Measurements from ENCODE around the gene GSG1L. TPM values are rescaled to one million over a fixed set of nuclear protein-coding genes. Genes with fewer than 3 reads are reported as not detected.

GSG1L gene
- total and polyA plus RNA-seq, 2 experiments from 2014 or later = not detected

- Histone ChIP-seq H3K4me2 (no peak overlapping the region), H3K79me2 (no peaks in the 10 kb centered on the region), H3K9me2 (replicated peaks; ENCODE audit: insufficient read depth) (no peaks in the 10 kb centered on the region), H3K4me1 (ENCODE audit: insufficient read depth) (no peaks in the 10 kb centered on the region), H3K36me3 (replicated peaks; ENCODE audit: insufficient read depth, low read depth) (no peaks in the 10 kb centered on the region), H3K4me3 (no peak overlapping the region), H4K20me1 (ENCODE audit: insufficient read depth, poor library complexity, severe bottlenecking) (no peaks in the 10 kb centered on the region), H3K27ac (no peak overlapping the region), H3K9me3 (ENCODE audit: low read depth) (no peaks in the 10 kb centered on the region), H2AFZ (no peak overlapping the region), H3K27me3 (no peaks in the 10 kb centered on the region)
- DNase-seq (ENCODE audit: low spot score) = no peak
- WGBS (ENCODE audit: low lambda C conversion rate, missing lambda C conversion rate) = 91% methylated on average over 7 of the region's 7 CpGs
- TF ChIP-seq, protein P1, sequence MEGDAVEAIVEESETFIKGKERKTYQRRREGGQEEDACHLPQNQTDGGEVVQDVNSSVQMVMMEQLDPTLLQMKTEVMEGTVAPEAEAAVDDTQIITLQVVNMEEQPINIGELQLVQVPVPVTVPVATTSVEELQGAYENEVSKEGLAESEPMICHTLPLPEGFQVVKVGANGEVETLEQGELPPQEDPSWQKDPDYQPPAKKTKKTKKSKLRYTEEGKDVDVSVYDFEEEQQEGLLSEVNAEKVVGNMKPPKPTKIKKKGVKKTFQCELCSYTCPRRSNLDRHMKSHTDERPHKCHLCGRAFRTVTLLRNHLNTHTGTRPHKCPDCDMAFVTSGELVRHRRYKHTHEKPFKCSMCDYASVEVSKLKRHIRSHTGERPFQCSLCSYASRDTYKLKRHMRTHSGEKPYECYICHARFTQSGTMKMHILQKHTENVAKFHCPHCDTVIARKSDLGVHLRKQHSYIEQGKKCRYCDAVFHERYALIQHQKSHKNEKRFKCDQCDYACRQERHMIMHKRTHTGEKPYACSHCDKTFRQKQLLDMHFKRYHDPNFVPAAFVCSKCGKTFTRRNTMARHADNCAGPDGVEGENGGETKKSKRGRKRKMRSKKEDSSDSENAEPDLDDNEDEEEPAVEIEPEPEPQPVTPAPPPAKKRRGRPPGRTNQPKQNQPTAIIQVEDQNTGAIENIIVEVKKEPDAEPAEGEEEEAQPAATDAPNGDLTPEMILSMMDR (IDR thresholded peaks at IDR 0.05; ENCODE audit: poor library complexity) = no peak
- no peak for TF ChIP-seq EZH2 (IDR thresholded peaks at IDR 0.05; ENCODE audit: borderline replicate concordance)
- no peak for TF ChIP-seq EZH2phosphoT487 (IDR thresholded peaks at IDR 0.05; ENCODE audit: low read depth, severe bottlenecking, unreplicated experiment)
These were observed 26.5 kb upstream of the GSG1L start for GRCh38 chr16:28089992-28090365.

DNA sequence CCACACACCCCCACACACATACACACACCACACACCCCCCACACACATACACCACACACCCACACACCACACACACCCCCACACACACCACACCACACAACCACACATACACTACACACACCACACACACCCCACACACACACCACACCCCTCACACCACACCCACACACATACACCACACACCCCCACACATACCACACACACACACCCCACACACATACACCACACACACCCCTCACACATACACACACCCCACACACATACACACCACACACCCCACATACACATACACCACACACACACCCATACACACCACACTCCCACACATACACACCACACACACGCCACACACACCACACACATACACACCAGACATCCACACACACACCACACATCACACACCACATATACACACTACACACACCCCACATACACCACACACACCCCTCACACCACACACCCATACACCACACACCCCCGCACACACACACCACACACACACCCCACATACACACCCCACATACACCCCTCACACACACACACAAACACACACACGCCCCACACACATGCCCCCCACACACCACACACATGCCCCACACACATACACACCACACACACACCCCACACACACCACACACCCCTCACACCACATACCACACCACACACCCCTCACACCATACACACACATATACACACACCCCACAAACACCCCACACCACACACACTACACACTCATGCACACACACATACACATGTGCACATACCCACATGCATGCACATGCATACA, 25.9 kb upstream of the GSG1L start:
- no peak for TF ChIP-seq EZH2 (IDR thresholded peaks at IDR 0.05; ENCODE audit: borderline replicate concordance)
- TF ChIP-seq EZH2phosphoT487 (IDR thresholded peaks at IDR 0.05; ENCODE audit: low read depth, severe bottlenecking, unreplicated experiment) = no peak
- TF ChIP-seq, protein P1 (IDR thresholded peaks at IDR 0.05; ENCODE audit: poor library complexity) = no peak
- Histone ChIP-seq H3K27ac (no peak overlapping the region), H3K79me2 (no peaks in the 10 kb centered on the region), H3K9me3 (ENCODE audit: low read depth) (no peaks in the 10 kb centered on the region), H3K4me2 (no peak overlapping the region), H3K27me3 (no peaks in the 10 kb centered on the region), H4K20me1 (ENCODE audit: insufficient read depth, poor library complexity, severe bottlenecking) (no peaks in the 10 kb centered on the region), H3K4me3 (no peak overlapping the region), H3K9me2 (replicated peaks; ENCODE audit: insufficient read depth) (no peaks in the 10 kb centered on the region), H3K36me3 (replicated peaks; ENCODE audit: insufficient read depth, low read depth) (no peaks in the 10 kb centered on the region), H2AFZ (no peak overlapping the region), H3K4me1 (ENCODE audit: insufficient read depth) (no peaks in the 10 kb centered on the region)
- 100% methylated on average over 1 of the region's 3 CpGs for WGBS (ENCODE audit: low lambda C conversion rate, missing lambda C conversion rate)
- no peak for DNase-seq (ENCODE audit: low spot score)

DNA sequence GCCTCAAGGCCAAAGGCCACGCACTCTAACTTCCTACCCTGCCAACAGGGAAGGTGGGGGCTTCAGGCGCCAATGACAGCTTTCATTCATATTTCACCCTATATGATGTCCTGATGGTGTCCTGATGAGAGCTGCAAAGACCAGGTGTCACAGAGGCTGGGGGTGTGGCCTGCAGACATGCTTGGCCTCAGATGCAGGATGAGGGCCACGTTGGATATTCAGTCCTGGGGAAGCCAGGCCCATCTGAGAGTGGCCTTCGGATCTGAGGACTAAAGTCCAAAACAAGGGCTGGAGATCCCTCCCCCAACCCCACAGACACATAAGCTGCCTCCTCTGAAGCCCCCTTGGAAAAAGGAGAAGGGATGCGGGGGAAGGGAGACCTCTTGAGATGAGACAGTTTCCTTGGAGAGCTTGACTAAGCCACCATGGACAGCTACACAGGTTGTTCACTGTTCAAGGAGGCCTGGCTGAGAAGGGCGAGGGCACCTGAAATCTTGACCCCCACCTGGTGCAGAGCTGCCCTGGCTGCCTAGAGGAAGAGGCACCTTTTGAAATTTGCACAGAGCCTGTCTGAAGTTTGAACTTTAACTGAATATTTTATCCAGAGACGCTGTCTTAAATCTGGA, 24.3 kb upstream of the GSG1L start:
- whole genome bisulfite sequencing (ENCODE audit: low lambda C conversion rate, missing lambda C conversion rate) = 89% methylated on average over 7 of the region's 7 CpGs
- Histone ChIP-seq H3K27ac (no peak overlapping the region), H3K9me2 (replicated peaks; ENCODE audit: insufficient read depth) (no peaks in the 10 kb centered on the region), H3K4me1 (ENCODE audit: insufficient read depth) (no peaks in the 10 kb centered on the region), H3K4me2 (no peak overlapping the region), H2AFZ (no peak overlapping the region), H3K4me3 (no peak overlapping the region), H3K79me2 (no peaks in the 10 kb centered on the region), H3K27me3 (no peaks in the 10 kb centered on the region), H4K20me1 (ENCODE audit: insufficient read depth, poor library complexity, severe bottlenecking) (no peaks in the 10 kb centered on the region), H3K9me3 (ENCODE audit: low read depth) (no peaks in the 10 kb centered on the region), H3K36me3 (replicated peaks; ENCODE audit: insufficient read depth, low read depth) (no peaks in the 10 kb centered on the region)
- TF ChIP-seq EZH2 (IDR thresholded peaks at IDR 0.05; ENCODE audit: borderline replicate concordance) (no peak), EZH2phosphoT487 (IDR thresholded peaks at IDR 0.05; ENCODE audit: low read depth, severe bottlenecking, unreplicated experiment) (no peak)
- TF ChIP-seq, protein P1 (IDR thresholded peaks at IDR 0.05; ENCODE audit: poor library complexity) = no peak
- DNase-seq (ENCODE audit: low spot score) = no peak
